ENCODE measurements around the gene EPB41. TPM values are rescaled to one million over a fixed set of nuclear protein-coding genes. Genes with fewer than 3 reads are reported as not detected.

Gene EPB41
- total and polyA plus RNA-seq, 2 of the 8 experiments (the other 6 are each of a cell fraction or from before 2014, with no cell fraction given), result 36.7 to 109 TPM

DNA sequence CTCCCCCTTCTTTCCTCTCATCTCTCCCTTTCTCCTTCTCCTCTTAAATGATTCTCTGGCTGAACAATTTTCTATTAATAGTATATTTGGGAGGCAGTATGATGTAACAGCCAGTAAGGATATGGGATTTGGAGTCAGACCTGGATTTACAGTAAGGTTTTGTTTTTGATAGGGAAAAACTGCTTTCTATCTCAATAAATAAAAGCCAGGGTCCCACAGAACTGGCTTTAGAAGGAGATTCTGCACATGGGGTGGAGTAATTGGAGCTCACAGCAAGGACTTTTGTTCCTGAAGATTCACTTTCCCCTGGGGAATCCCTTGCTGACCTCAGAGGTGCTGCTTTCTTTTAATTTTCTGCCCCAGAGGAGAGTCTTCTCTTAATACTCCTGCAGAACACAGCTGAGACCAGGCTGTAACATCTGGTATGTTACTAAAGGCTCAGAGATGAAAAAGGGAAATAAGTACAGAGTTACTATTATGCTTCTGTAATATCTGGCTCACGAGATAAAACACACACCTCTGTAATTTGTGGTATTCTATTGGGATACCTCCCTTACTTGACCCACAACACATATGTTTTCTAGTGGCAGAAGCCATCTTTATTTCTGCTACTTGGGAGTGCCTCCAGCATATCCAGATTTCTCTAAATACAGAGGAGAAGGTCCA lies 13.4 kb downstream of the EPB41 start:
- H3K79me1 ChIP-seq (ENCODE audit: low read depth, low read length), result no peaks in the 10 kb centered on the region; the same call in 1 of the 2 replicates
- POLR2A ChIA-PET (ENCODE audit: partially characterized antibody), result interaction anchor here (1.1 to 1.4 kb wide), 2 partner anchors 13 to 14 kb away, joined by 3 to 4 read pairs; partner anchors contain the start of gene EPB41
- H3K9me3 ChIP-seq (ENCODE audit: insufficient read depth in 2 of 2, low read depth in 1 of 2, low read length in 1 of 2), result no peaks in the 10 kb centered on the region
- H4K91ac ChIP-seq (replicated peaks; ENCODE audit: insufficient read length, low read length), result no peak overlapping the region
- 81% methylated on average over 1 of the region's 1 CpG; no CpG with 5 or more reads in 1 of the 2 experiments for WGBS, 2 experiments (ENCODE audit: extremely low coverage in 1 of 2, insufficient coverage in 1 of 2, insufficient read length in 1 of 2, insufficient replicate concordance in 2 of 2, low coverage in 1 of 2, low lambda C conversion rate in 2 of 2, missing lambda C conversion rate in 1 of 2)
- H3K79me2 ChIP-seq (ENCODE audit: control insufficient read depth in 1 of 2, insufficient read depth in 2 of 2, low read length in 2 of 2), result peaks cover 0 to 83% of the 10 kb centered on the region in 2 experiments; a peak in 2 of 4 replicates
- peak overlapping the region in 1 of 4 experiments; percentile 14; a peak in 1 of 7 replicates for H3K9ac ChIP-seq (replicated peaks in 1 of 4; ENCODE audit: extremely low read depth in 1 of 4, low read depth in 3 of 4, low read length in 3 of 4)
- no peak overlapping the region for H3K4me3 ChIP-seq (ENCODE audit: extremely low read depth in 1 of 4, insufficient read depth in 2 of 4, low read depth in 3 of 4, low read length in 4 of 4)
- H2BK15ac ChIP-seq (ENCODE audit: low read length), result no peak overlapping the region
- H4K5ac ChIP-seq (ENCODE audit: insufficient read length, low read depth, low read length), result no peak overlapping the region
- H4K8ac ChIP-seq (ENCODE audit: extremely low read depth, insufficient read depth, low read length), result no peak overlapping the region
- no peak overlapping the region for H3K18ac ChIP-seq (ENCODE audit: extremely low read depth, low read length)
- H3K36me3 ChIP-seq (ENCODE audit: control insufficient read depth in 2 of 4, insufficient read depth in 4 of 4, low read length in 3 of 4), result no peaks in the 10 kb centered on the region
- H3K56ac ChIP-seq (replicated peaks; ENCODE audit: insufficient read length, low read depth, low read length), result no peak overlapping the region
- H3K23me2 ChIP-seq (ENCODE audit: low read depth, low read length), result no peaks in the 10 kb centered on the region
- CTCF ChIA-PET (ENCODE audit: partially characterized antibody), result no interaction called here
- H2BK20ac ChIP-seq (ENCODE audit: low read length), result no peak overlapping the region
- H2BK5ac ChIP-seq (ENCODE audit: low read depth, low read length), result no peak overlapping the region
- FAIRE-seq (peak; percentile 74), DNase-seq (ENCODE audit: low read depth in 1 of 2, low spot score in 2 of 2) (peak in 1 of 2 experiments; percentile 22)
- no peak overlapping the region for H2AK5ac ChIP-seq (ENCODE audit: low read depth, low read length)
- no peak overlapping the region for H2AFZ ChIP-seq (ENCODE audit: low read length)
- H3K4me1 ChIP-seq (replicated peaks in 1 of 4; ENCODE audit: control insufficient read depth in 3 of 4, insufficient read depth in 4 of 4, low read length in 3 of 4), result peaks cover 0 to 5% (median 2%) of the 10 kb centered on the region in 4 experiments; a peak in 4 of 7 replicates
- no peak overlapping the region for H3K14ac ChIP-seq (ENCODE audit: insufficient read length)
- no peaks in the 10 kb centered on the region for H4K20me1 ChIP-seq (replicated peaks in 1 of 2; ENCODE audit: control insufficient read depth in 1 of 2, insufficient read depth in 2 of 2, low read length in 2 of 2)
- H3K27me3 ChIP-seq (replicated peaks in 1 of 4; ENCODE audit: control insufficient read depth in 3 of 4, extremely low read depth in 1 of 4, insufficient read depth in 3 of 4, low read length in 3 of 4), result no peaks in the 10 kb centered on the region
- no peak overlapping the region for H2BK12ac ChIP-seq (ENCODE audit: low read depth, low read length)
- H3K4ac ChIP-seq (replicated peaks; ENCODE audit: insufficient read length, low read depth, low read length), result no peak overlapping the region
- H3K4me2 ChIP-seq (ENCODE audit: insufficient read depth in 1 of 2, low read depth in 2 of 2, low read length in 2 of 2), result no peak overlapping the region; a peak in 1 of 4 replicates
- no peak overlapping the region for H2BK120ac ChIP-seq (replicated peaks; ENCODE audit: low read depth, low read length)
- H3K27ac ChIP-seq (ENCODE audit: low read depth, low read length), result no peak overlapping the region
- no peak overlapping the region for H3K23ac ChIP-seq (ENCODE audit: insufficient read length)
- TF ChIP-seq CHD2 (IDR thresholded peaks at IDR 0.05; ENCODE audit: low read length) (no peak), POLR2AphosphoS5 (IDR thresholded peaks at IDR 0.05; ENCODE audit: low read depth, low read length) (no peak), BRCA1 (IDR thresholded peaks at IDR 0.05; ENCODE audit: low read depth, low read length) (no peak), RAD21 (IDR thresholded peaks at IDR 0.05 in 1 of 2, conservative IDR thresholded peaks at IDR 0.05 in 1 of 2; ENCODE audit: low read depth in 2 of 2, low read length in 2 of 2) (no peak), CHD1 (IDR thresholded peaks at IDR 0.05; ENCODE audit: low read depth, low read length) (no peak), CBX8 (IDR thresholded peaks at IDR 0.05; ENCODE audit: borderline replicate concordance, low read depth, low read length) (no peak), TCF12 (IDR thresholded peaks at IDR 0.05; ENCODE audit: low read depth, low read length) (no peak), EGR1 (IDR thresholded peaks at IDR 0.05; ENCODE audit: borderline replicate concordance, low read depth, low read length) (no peak), JUN (IDR thresholded peaks at IDR 0.05; ENCODE audit: low read depth, low read length) (no peak), HDAC2 (IDR thresholded peaks at IDR 0.05; ENCODE audit: borderline replicate concordance in 1 of 2, low read depth in 2 of 2, low read length in 2 of 2) (no peak), SP4 (IDR thresholded peaks at IDR 0.05; ENCODE audit: low read length) (no peak), RNF2 (IDR thresholded peaks at IDR 0.05; ENCODE audit: borderline replicate concordance, low read depth, low read length, missing control alignments, poor library complexity, severe bottlenecking) (no peak), TEAD4 (IDR thresholded peaks at IDR 0.05; ENCODE audit: low read depth, low read length) (no peak)
